Measurements from ENCODE around the gene ARHGEF19. TPM values are rescaled to one million over a fixed set of nuclear protein-coding genes. Genes with fewer than 3 reads are reported as not detected.
"Not testable (repeated sequence)": the region's sequence is repeated elsewhere in the genome, so short reads cannot be mapped to it uniquely, and the experiment has no call there.

The ARHGEF19 gene
- total RNA-seq, 2 experiments from 2014 or later, result 4.4 to 4.5 TPM

GRCh38 chr1:16165548-16165947 is 46.9 kb downstream of the ARHGEF19 start:
- H3K4me3 Mint-ChIP-seq, result no peak overlapping the region
- no peak for DNase-seq
- H3K36me3 Mint-ChIP-seq, result no peaks in the 10 kb centered on the region
- no peak overlapping the region for H3K27ac Mint-ChIP-seq
- H3K9me3 Mint-ChIP-seq, result no peaks in the 10 kb centered on the region
- H3K4me1 Mint-ChIP-seq, result peaks cover 47% of the 10 kb centered on the region
- peaks cover 27% of the 10 kb centered on the region for H3K27me3 Mint-ChIP-seq

GRCh38 chr1:16165073-16165364 is 47.4 kb downstream of the ARHGEF19 start:
- H3K4me1 Mint-ChIP-seq, result peaks cover 47% of the 10 kb centered on the region
- H3K4me3 Mint-ChIP-seq, result no peak overlapping the region
- no peaks in the 10 kb centered on the region for H3K9me3 Mint-ChIP-seq
- no peaks in the 10 kb centered on the region for H3K36me3 Mint-ChIP-seq
- no peak for DNase-seq
- no peak overlapping the region for H3K27ac Mint-ChIP-seq
- peaks cover 27% of the 10 kb centered on the region for H3K27me3 Mint-ChIP-seq

GRCh38 chr1:16164213-16165072 is 48.0 kb downstream of the ARHGEF19 start:
- H3K27ac Mint-ChIP-seq, result peak overlapping the region; percentile 55
- H3K4me1 Mint-ChIP-seq, result peaks cover 47% of the 10 kb centered on the region
- DNase-seq, result peak; percentile 28
- no peaks in the 10 kb centered on the region for H3K9me3 Mint-ChIP-seq
- peaks cover 23% of the 10 kb centered on the region for H3K27me3 Mint-ChIP-seq
- no peaks in the 10 kb centered on the region for H3K36me3 Mint-ChIP-seq
- peak overlapping the region; percentile 35 for H3K4me3 Mint-ChIP-seq

- not testable (repeated sequence) for H3K9me3 Mint-ChIP-seq, H3K36me3 Mint-ChIP-seq, DNase-seq
- Mint-ChIP-seq H3K27me3 (peaks cover 19% of the 10 kb centered on the region), H3K4me3 (peak overlapping the region; percentile 35), H3K27ac (peak overlapping the region; percentile 55), H3K4me1 (peaks cover 44% of the 10 kb centered on the region)
These were observed 48.7 kb downstream of the ARHGEF19 start for GRCh38 chr1:16163608-16164212.

- Mint-ChIP-seq H3K4me3 (peak overlapping the region; percentile 63), H3K27me3 (peaks cover 12% of the 10 kb centered on the region), H3K9me3 (no peaks in the 10 kb centered on the region), H3K36me3 (no peaks in the 10 kb centered on the region), H3K27ac (peak overlapping the region; percentile 21), H3K4me1 (peaks cover 48% of the 10 kb centered on the region)
- peak; percentile 62 for DNase-seq
These were observed 50.2 kb downstream of the ARHGEF19 start for GRCh38 chr1:16162163-16162822.

- Mint-ChIP-seq H3K9me3 (no peaks in the 10 kb centered on the region), H3K4me3 (peak overlapping the region; percentile 44), H3K4me1 (peaks cover 51% of the 10 kb centered on the region), H3K36me3 (no peaks in the 10 kb centered on the region), H3K27me3 (peaks cover 12% of the 10 kb centered on the region), H3K27ac (peak overlapping the region; percentile 21)
- no peak for DNase-seq
These were observed 50.7 kb downstream of the ARHGEF19 start for GRCh38 chr1:16161717-16162116.

GRCh38 chr1:16158993-16159831 is 53.2 kb downstream of the ARHGEF19 start:
- peaks cover 20% of the 10 kb centered on the region for H3K27me3 Mint-ChIP-seq
- H3K9me3 Mint-ChIP-seq, result no peaks in the 10 kb centered on the region
- no peak for DNase-seq
- no peak overlapping the region for H3K4me3 Mint-ChIP-seq
- peaks cover 42% of the 10 kb centered on the region for H3K4me1 Mint-ChIP-seq
- H3K36me3 Mint-ChIP-seq, result no peaks in the 10 kb centered on the region
- no peak overlapping the region for H3K27ac Mint-ChIP-seq

- H3K27ac Mint-ChIP-seq, result no peak overlapping the region
- no peaks in the 10 kb centered on the region for H3K9me3 Mint-ChIP-seq
- no peak for DNase-seq
- no peaks in the 10 kb centered on the region for H3K36me3 Mint-ChIP-seq
- H3K27me3 Mint-ChIP-seq, result peaks cover 28% of the 10 kb centered on the region
- no peak overlapping the region for H3K4me3 Mint-ChIP-seq
- peaks cover 37% of the 10 kb centered on the region for H3K4me1 Mint-ChIP-seq
These were observed 54.4 kb downstream of the ARHGEF19 start for GRCh38 chr1:16158025-16158424.

- no peak for DNase-seq
- H3K4me3 Mint-ChIP-seq, result no peak overlapping the region
- peaks cover 30% of the 10 kb centered on the region for H3K4me1 Mint-ChIP-seq
- no peak overlapping the region for H3K27ac Mint-ChIP-seq
- no peaks in the 10 kb centered on the region for H3K9me3 Mint-ChIP-seq
- no peaks in the 10 kb centered on the region for H3K36me3 Mint-ChIP-seq
- H3K27me3 Mint-ChIP-seq, result peaks cover 32% of the 10 kb centered on the region
These were observed 55.5 kb downstream of the ARHGEF19 start for GRCh38 chr1:16156848-16157495.

- Mint-ChIP-seq H3K9me3 (no peaks in the 10 kb centered on the region), H3K27me3 (peaks cover 33% of the 10 kb centered on the region), H3K36me3 (no peaks in the 10 kb centered on the region), H3K4me3 (peak within 1 kb of the TSS; percentile 32), H3K4me1 (peaks cover 22% of the 10 kb centered on the region), H3K27ac (no peak within 1 kb of the TSS)
- no peak for DNase-seq
These were observed 56.7 kb downstream of the ARHGEF19 start, which contains the start of gene EPHA2 for GRCh38 chr1:16155537-16156410. TSS of gene EPHA2 (minus strand) at chr1:16156069. CDS start at chr1:16155932, 137 bp downstream.

- Mint-ChIP-seq H3K4me3 (peak overlapping the region; percentile 19), H3K36me3 (no peaks in the 10 kb centered on the region), H3K9me3 (no peaks in the 10 kb centered on the region), H3K27me3 (peaks cover 44% of the 10 kb centered on the region), H3K4me1 (peaks cover 22% of the 10 kb centered on the region), H3K27ac (no peak overlapping the region)
- DNase-seq, result no peak
These were observed 58.3 kb downstream of the ARHGEF19 start for GRCh38 chr1:16153999-16154673.

GRCh38 chr1:16153096-16153998 is 59.1 kb downstream of the ARHGEF19 start:
- H3K36me3 Mint-ChIP-seq, result no peaks in the 10 kb centered on the region
- DNase-seq, result no peak
- H3K4me1 Mint-ChIP-seq, result peaks cover 17% of the 10 kb centered on the region
- H3K27me3 Mint-ChIP-seq, result peaks cover 44% of the 10 kb centered on the region
- no peak overlapping the region for H3K27ac Mint-ChIP-seq
- H3K4me3 Mint-ChIP-seq, result no peak overlapping the region
- no peaks in the 10 kb centered on the region for H3K9me3 Mint-ChIP-seq

Data from activated naive CD8-positive, alpha-beta T cell treated with anti-CD3 and anti-CD28 coated beads for 36 hours (primary cell).